GM20000 (cell line): Measurements from ENCODE around the gene TBCE.
"Not testable (repeated sequence)": the region's sequence is repeated elsewhere in the genome, so short reads cannot be mapped to it uniquely, and the experiment has no call there.

ENCODE experiments used
- DNase-seq: peaks from one replicate; pipeline ENCODE4 v3.0.0; 2012; ENCODE audit warnings: low spot score
- TF ChIP-seq, protein P1 (sequence below): IDR thresholded peaks from 2 replicates; pipeline ENCODE4 v1.5.1; 2012; ENCODE audit warnings: mild to moderate bottlenecking, control low read depth; ENCODE audit errors: extremely low read depth, missing control alignments

TBCE gene

DNA sequence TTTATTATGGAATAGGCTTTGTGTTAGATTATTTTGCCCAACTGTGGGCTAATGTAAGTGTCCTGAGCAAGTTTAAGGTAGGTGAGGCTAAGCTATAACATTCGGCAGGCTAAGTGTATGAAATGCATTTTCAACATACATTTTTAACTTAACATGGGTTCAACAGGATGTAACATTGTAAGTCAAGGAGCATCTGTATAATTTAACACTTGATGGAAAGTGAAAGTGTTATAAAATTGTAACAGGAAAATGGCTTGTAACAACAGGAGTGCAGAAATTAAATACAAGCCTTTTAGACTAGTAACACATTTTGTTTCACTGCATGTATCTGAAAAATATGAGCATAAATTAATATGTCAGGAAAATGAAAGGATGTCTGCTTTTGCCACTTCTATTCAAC is 94.7 kb downstream of the TBCE start:
- TF ChIP-seq, protein P1, sequence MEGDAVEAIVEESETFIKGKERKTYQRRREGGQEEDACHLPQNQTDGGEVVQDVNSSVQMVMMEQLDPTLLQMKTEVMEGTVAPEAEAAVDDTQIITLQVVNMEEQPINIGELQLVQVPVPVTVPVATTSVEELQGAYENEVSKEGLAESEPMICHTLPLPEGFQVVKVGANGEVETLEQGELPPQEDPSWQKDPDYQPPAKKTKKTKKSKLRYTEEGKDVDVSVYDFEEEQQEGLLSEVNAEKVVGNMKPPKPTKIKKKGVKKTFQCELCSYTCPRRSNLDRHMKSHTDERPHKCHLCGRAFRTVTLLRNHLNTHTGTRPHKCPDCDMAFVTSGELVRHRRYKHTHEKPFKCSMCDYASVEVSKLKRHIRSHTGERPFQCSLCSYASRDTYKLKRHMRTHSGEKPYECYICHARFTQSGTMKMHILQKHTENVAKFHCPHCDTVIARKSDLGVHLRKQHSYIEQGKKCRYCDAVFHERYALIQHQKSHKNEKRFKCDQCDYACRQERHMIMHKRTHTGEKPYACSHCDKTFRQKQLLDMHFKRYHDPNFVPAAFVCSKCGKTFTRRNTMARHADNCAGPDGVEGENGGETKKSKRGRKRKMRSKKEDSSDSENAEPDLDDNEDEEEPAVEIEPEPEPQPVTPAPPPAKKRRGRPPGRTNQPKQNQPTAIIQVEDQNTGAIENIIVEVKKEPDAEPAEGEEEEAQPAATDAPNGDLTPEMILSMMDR, result no peak
- DNase-seq, result no peak

DNA sequence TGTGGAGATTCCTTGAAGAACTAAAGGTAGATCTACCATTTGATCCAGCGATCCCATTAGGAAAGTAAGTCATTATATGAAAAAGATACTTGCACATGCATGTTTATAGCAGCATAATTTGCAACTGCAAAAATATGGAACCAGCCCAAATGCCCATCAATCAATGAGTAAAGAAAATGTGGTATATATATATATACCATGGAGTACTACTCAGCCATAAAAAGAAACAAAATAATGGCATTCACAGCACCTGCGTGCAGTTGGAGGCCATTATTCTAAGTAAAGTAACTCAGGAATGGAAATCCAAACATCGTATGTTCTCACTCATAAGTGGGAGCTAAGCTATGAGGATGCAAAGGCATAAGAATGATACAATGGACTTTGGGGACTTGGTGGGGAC is 95.6 kb downstream of the TBCE start:
- DNase-seq, result not testable (repeated sequence)

DNA sequence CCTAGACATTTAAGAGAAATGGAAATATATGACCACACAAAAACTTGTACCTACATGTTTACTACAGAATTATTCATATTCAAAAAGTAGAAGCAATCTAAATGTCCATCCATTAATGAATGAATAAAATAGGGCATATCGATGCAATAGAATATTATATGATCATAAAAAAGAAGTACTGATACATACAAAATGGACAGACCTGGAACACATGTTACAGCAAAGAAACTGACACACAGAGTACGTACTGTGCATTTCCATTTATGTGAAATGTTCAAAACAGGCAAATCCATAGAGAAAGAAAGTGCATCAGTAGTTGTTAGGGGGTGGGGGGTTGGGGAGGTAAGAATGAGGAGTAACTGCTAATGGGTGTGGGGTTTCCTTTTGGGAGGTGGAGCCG is 97.8 kb downstream of the TBCE start:
- TF ChIP-seq, protein P1, result no peak
- no peak for DNase-seq

DNA sequence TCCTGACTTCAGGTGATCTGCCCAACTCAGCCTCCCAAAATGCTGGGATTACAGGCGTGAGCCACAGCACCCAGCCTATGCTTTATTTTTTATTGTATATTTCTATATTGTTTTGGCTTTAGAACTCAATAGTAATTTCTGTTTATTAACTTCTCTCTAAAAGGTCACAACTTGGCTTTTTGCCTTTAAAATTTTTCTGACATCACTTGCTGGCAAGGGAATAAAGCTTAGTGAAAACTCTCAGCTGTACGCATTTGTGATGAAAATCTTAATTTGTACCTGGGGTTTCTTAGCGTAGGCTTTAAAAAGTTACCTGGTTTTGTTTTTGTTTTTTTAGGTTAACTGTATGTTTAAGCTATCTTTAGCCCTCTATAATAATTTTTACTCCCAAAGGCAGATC is 100.8 kb downstream of the TBCE start:
- TF ChIP-seq, protein P1, result no peak
- no peak for DNase-seq

DNA sequence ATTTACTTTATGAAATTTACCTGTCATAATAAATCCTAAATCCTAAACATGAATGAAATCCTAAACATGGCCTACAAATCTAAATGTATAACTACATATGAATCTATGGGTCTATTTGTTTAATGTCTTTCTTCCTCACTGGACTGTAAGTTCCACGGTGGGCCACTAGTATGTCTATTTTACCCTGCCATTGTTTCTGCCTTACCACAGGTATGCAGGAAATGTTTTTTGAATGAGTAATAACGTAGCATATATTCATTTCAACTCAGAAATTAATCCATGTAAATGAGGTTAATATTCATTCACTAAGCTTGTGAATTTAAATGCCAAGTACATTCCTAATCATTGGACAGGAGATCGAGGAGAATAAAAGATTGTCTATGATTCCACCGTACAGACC is 101.7 kb downstream of the TBCE start:
- no peak for DNase-seq

DNA sequence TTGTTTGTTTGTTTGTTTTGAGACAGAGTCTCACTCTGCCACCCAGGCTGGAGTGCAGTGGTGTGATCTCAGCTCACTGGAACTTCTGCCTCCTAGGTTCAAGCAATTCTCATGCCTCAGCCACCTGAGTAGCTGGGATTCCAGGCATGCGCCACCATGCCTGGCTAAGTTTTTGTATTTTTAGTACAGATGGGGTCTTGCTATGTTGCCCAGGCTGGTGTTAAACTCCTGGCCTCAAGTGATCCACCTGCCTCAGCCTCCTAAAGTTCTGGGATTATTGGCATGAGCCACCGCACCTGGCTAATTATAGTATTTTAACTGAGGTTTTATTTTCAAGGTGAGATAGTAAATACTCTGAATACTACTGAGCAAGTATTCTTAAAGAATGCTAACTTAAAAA is 102.7 kb downstream of the TBCE start:
- not testable (repeated sequence) for DNase-seq

More for the DNA sequence above, 101.7 kb downstream of the TBCE start:
- TF ChIP-seq, protein P1, result no peak

DNA sequence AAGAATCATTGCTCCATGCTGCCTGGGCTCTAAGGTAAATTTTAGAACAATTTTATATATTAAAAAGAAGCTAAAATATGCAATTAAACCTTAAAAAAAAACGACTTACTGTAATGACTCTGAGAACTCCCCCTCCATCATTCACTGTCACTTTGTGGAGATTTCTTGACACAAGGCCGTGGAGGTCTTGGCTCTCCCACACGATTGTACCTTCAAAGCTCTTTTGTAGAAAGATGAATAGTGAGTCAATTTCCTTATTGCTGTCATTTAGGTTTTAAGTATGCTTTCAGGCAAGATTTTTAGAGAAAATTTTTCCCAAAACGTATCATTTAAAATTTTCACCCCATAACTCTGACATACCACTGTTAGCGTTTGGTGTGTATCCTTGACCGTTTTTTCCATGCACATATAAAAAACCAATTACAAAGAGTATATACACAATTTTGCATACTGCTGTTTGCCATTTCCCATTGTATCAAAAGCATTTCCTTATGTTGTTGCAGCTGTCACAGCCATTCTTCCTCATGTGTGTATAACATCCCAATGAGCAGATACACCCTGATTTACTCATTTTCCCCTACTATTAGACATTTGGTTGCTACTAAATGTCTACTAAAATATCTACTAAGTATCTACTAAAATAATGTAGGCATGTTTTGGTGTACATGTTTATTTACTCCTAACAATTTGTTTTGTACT is 103.7 kb downstream of the TBCE start:
- no peak for DNase-seq
- TF ChIP-seq, protein P1, result no peak

DNA sequence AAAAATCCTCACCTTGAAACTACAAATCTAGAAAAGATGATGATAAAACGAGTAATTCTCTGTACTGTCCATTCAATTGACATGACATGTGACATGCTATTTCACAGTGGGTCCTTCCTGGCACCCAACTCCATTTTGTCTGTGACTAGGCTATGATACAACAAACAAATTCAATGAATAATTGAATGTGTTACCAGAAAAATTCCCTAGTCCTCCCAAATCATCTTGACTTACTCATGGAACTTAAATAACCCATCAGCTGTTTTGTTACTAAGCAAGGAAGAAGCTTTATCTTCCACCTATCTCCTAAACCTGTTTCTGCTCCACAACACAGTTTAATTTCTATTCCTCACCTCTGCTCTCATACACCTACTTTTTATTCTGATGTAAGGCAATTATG is 106.6 kb downstream of the TBCE start:
- TF ChIP-seq, protein P1, result no peak
- DNase-seq, result no peak
